ENCODE measurements around the gene C1orf167. TPM values are rescaled to one million over a fixed set of nuclear protein-coding genes. Genes with fewer than 3 reads are reported as not detected.

C1orf167 gene
- total and polyA plus RNA-seq, 2 of the 13 experiments (the other 11 are each of a cell fraction or from before 2014, with no cell fraction given) = not detected

GRCh38 chr1:11833900-11834299, 71.9 kb downstream of the C1orf167 start:
- ChIA-PET POLR2A (no interaction called here), CTCF (ENCODE audit: low intra/inter-chr PET ratio, low total read pairs) (no interaction called here)
- Histone ChIP-seq H3K36me3 (replicated peaks in 1 of 2; ENCODE audit: control insufficient read depth in 1 of 2, insufficient read depth in 2 of 2, low read length in 2 of 2) (peaks cover 43 to 86% of the 10 kb centered on the region in 2 experiments), H3K27ac (ENCODE audit: extremely low read length, insufficient read depth, low read length) (no peak overlapping the region), H3K4me1 (ENCODE audit: insufficient read depth, low read length) (peaks cover 2% of the 10 kb centered on the region; the same call in 1 of the 2 replicates), H3K27me3 (ENCODE audit: control insufficient read depth in 1 of 2, insufficient read depth in 2 of 2, low read length in 2 of 2) (no peaks in the 10 kb centered on the region), H3K4me2 (ENCODE audit: low read depth, low read length) (no peak overlapping the region), H4K20me1 (ENCODE audit: insufficient read depth, low read length) (no peaks in the 10 kb centered on the region), H3K79me2 (ENCODE audit: insufficient read depth, low read length) (no peaks in the 10 kb centered on the region), H3K4me3 (replicated peaks in 1 of 3; ENCODE audit: insufficient read depth in 1 of 3, low read depth in 2 of 3, low read length in 3 of 3) (no peak overlapping the region), H3K9me3 (ENCODE audit: low read length) (no peaks in the 10 kb centered on the region), H2AFZ (ENCODE audit: low read length) (no peak overlapping the region), H3K9ac (ENCODE audit: insufficient read depth, low read depth, low read length) (no peak overlapping the region)
- WGBS (ENCODE audit: low lambda C conversion rate) = 96% methylated on average over 11 of the region's 13 CpGs
- FAIRE-seq (no peak), DNase-seq (ENCODE audit: low spot score) (no peak), ATAC-seq (no peak)
- in situ Hi-C loops (cut with HindIII; ENCODE audit: extremely low pct_ligation_motif_present, low pct_unique_long_range_greater_than_20kb) (loop anchor here (10.0 kb wide), 1 partner anchor 131 kb away; no protein-coding TSS in a partner anchor), intact Hi-C loops (cut with micrococcal nuclease; ENCODE audit: unreplicated experiment) (no loop called here)
- peak; percentile 47; the same call in 1 of the 2 replicates for TF ChIP-seq TARDBP (CRISPR knock-in tag; IDR thresholded peaks at IDR 0.05)
- no peak for TF ChIP-seq DMTF1 (CRISPR knock-in tag; IDR thresholded peaks at IDR 0.05)
- BruUV-seq (replicated peaks) = no TSS peak

GRCh38 chr1:11835441-11836225, 73.6 kb downstream of the C1orf167 start:
- 94% methylated on average over 18 of the region's 28 CpGs for WGBS (ENCODE audit: low lambda C conversion rate)
- CTCF ChIA-PET (ENCODE audit: low intra/inter-chr PET ratio, low total read pairs) = no interaction called here

More at GRCh38 chr1:11835441-11836225, 73.6 kb downstream of the C1orf167 start:
- no peak overlapping the region for H3K9ac ChIP-seq (ENCODE audit: insufficient read depth, low read depth, low read length)
- TF ChIP-seq AGO2 (optimal IDR thresholded peaks at IDR 0.05; ENCODE audit: low read depth, low read length) = peak; percentile 40
- no peak for TF ChIP-seq ESRRA (CRISPR knock-in tag; IDR thresholded peaks at IDR 0.05; ENCODE audit: low read depth)
- no peaks in the 10 kb centered on the region for H4K20me1 ChIP-seq (ENCODE audit: insufficient read depth, low read length)
- no peak overlapping the region for H3K4me2 ChIP-seq (ENCODE audit: low read depth, low read length)
- H3K4me1 ChIP-seq (ENCODE audit: insufficient read depth, low read length) = peaks cover 20% of the 10 kb centered on the region
- no peaks in the 10 kb centered on the region for H3K79me2 ChIP-seq (ENCODE audit: insufficient read depth, low read length)
- no peak for DNase-seq (ENCODE audit: low spot score)
- no TSS peak for BruUV-seq (replicated peaks)
- no peak overlapping the region for H3K27ac ChIP-seq (ENCODE audit: extremely low read length, insufficient read depth, low read length)
- H3K27me3 ChIP-seq (ENCODE audit: control insufficient read depth in 1 of 2, insufficient read depth in 2 of 2, low read length in 2 of 2) = no peaks in the 10 kb centered on the region
- H3K4me3 ChIP-seq (replicated peaks in 1 of 3; ENCODE audit: insufficient read depth in 1 of 3, low read depth in 2 of 3, low read length in 3 of 3) = no peak overlapping the region
- POLR2A ChIA-PET = no interaction called here
- FAIRE-seq = no peak
- intact Hi-C loops (cut with micrococcal nuclease; ENCODE audit: unreplicated experiment) (no loop called here), in situ Hi-C loops (cut with HindIII; ENCODE audit: extremely low pct_ligation_motif_present, low pct_unique_long_range_greater_than_20kb) (loop anchor here (10.0 kb wide), 1 partner anchor 129 kb away; no protein-coding TSS in a partner anchor)
- H2AFZ ChIP-seq (ENCODE audit: low read length) = no peak overlapping the region
- peaks cover 40 to 86% of the 10 kb centered on the region in 2 experiments for H3K36me3 ChIP-seq (replicated peaks in 1 of 2; ENCODE audit: control insufficient read depth in 1 of 2, insufficient read depth in 2 of 2, low read length in 2 of 2)
- no peaks in the 10 kb centered on the region for H3K9me3 ChIP-seq (ENCODE audit: low read length)
- no peak for ATAC-seq

All from HepG2 (cell line).